Activated CD4-positive, alpha-beta memory T cell treated with anti-CD3 and anti-CD28 coated beads, Interleukin-2, amount 10 ng/mL, durations not matched to agents 7 days and 5 days (primary cell): ENCODE measurements around the gene WTAP. TPM values are rescaled to one million over a fixed set of nuclear protein-coding genes. Genes with fewer than 3 reads are reported as not detected.
"Not testable (repeated sequence)": the region's sequence is repeated elsewhere in the genome, so short reads cannot be mapped to it uniquely, and the experiment has no call there.

Experiments
- CTCF ChIA-PET: fragments of 350-600 bp; sonication (Branson Sonifier 250); formaldehyde crosslinking; loops from one replicate; lab custom pipeline; 2021; ENCODE audit warnings: antibody characterized with exemption, inconsistent platforms; lab: Charles Lee
- POLR2A ChIA-PET: fragments of 350-600 bp; sonication (Branson Sonifier 250); formaldehyde crosslinking; loops from one replicate; lab custom pipeline; 2021; ENCODE audit warnings: antibody characterized with exemption; lab: Charles Lee
- DNase-seq: peaks from one replicate; pipeline ENCODE4 v3.0.0-alpha.2; 2020
- H3K27ac Mint-ChIP-seq: one replicate; pipeline ENCODE4 v1.8.0; 2021; ENCODE audit warnings: mild to moderate bottlenecking, mixed read lengths
- H3K27me3 Mint-ChIP-seq: one replicate; pipeline ENCODE4 v1.8.0; 2021; ENCODE audit warnings: mixed read lengths
- H3K36me3 Mint-ChIP-seq: one replicate; pipeline ENCODE4 v1.8.0; 2021; ENCODE audit warnings: low read depth, mixed read lengths
- H3K4me1 Mint-ChIP-seq: one replicate; pipeline ENCODE4 v1.8.0; 2021; ENCODE audit warnings: mixed read lengths
- H3K4me3 Mint-ChIP-seq: one replicate; pipeline ENCODE4 v1.8.0; 2021; ENCODE audit warnings: mild to moderate bottlenecking, mixed read lengths
- H3K9me3 Mint-ChIP-seq: one replicate; pipeline ENCODE4 v1.8.0; 2021; ENCODE audit warnings: mixed read lengths
- total RNA-seq, 2 experiments: library from RNA; stranded (reverse); gene quantifications; one replicate each; pipeline ENCODE4 v1.2.3, GENCODE V29; 2021

The WTAP gene
- total RNA-seq, 2 experiments from 2014 or later = 124 TPM

DNA sequence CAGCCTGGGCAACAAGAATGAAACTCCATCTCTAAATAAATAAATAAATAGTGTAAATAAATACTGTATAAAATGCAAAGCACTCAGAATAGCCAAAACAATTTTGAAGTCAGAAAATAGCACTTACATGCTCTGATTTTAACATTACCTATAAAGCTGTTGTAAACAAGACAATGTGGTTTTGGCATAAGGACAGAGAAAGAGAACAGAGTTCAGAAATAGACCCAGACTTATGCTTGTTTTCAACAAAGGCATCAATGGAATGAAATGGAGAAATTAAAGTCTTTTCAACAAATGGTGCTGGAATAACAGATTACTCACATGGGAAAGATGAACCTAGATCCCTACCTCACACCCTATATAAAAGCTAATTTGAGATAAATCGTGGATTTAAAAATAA is 44.9 kb downstream of the WTAP start:
- CTCF ChIA-PET = no interaction called here
- H3K9me3 Mint-ChIP-seq = no peaks in the 10 kb centered on the region
- no peak overlapping the region for H3K27ac Mint-ChIP-seq
- POLR2A ChIA-PET = interaction anchor here (0.9 to 1.8 kb wide), 5 partner anchors 11 to 50 kb away, joined by 3 to 6 read pairs (median 4); partner anchors contain the start of gene ACAT2
- H3K4me3 Mint-ChIP-seq = no peak overlapping the region
- H3K4me1 Mint-ChIP-seq = peaks cover 2% of the 10 kb centered on the region
- no peaks in the 10 kb centered on the region for H3K27me3 Mint-ChIP-seq
- DNase-seq = no peak
- peaks cover 79% of the 10 kb centered on the region for H3K36me3 Mint-ChIP-seq

DNA sequence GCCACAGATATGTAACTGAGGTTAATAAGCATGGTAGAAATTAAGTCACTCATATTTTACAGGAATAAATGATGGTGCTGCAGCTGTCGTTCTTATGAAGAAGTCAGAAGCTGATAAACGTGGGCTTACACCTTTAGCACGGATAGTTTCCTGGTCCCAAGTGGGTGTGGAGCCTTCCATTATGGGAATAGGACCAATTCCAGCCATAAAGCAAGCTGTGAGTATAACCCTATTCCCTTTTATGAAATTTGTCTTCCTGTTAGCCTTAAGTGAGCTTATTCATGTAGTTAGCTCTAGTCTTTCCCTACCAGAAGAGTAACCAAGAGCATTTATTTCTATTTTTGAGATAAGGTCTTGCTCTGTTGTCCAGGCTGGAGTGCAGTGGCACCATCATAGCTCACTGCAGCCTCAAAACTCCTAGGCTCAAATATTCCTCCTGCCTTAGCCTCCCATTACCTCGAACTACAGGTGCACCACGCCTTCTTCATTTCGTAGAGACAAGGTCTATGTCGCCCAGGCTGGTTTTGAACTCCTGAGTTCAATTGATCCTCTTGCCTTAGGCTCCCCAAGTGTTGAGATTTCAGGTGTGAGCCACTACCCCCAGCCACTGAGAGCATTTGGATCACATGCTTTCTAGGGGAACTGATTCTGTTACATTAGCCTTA is 50.1 kb downstream of the WTAP start:
- no peaks in the 10 kb centered on the region for H3K27me3 Mint-ChIP-seq
- POLR2A ChIA-PET = interaction anchor here (0.8 kb wide), 1 partner anchor 24 kb away, joined by 4 read pairs; no protein-coding TSS in a partner anchor

DNA sequence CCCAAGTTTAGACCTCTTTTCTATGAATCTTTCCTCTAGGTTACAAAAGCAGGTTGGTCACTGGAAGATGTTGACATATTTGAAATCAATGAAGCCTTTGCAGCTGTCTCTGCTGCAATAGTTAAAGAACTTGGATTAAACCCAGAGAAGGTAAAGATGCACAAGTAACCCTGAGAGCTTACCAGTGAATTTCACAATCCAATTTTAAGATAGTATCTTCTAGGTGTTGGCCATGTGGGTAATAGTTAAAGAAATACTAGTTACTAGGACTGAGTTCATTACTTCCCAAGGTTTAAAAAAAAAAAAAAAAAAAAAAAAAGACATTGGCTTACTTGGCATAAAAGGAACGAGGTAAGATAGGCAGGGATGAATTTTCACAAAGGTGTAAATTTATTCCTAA is 50.8 kb downstream of the WTAP start:
- Mint-ChIP-seq H3K9me3 (no peaks in the 10 kb centered on the region), H3K4me3 (no peak overlapping the region), H3K27me3 (no peaks in the 10 kb centered on the region), H3K27ac (no peak overlapping the region), H3K36me3 (peaks cover 82% of the 10 kb centered on the region), H3K4me1 (peaks cover 17% of the 10 kb centered on the region)
- ChIA-PET POLR2A (interaction anchor here (2.8 kb wide), 1 partner anchor 12 kb away, joined by 15 read pairs; the partner anchor contains the start of genes MRPL18 and TCP1), CTCF (no interaction called here)
- DNase-seq = no peak

More for the DNA sequence above, 50.1 kb downstream of the WTAP start:
- H3K9me3 Mint-ChIP-seq = no peaks in the 10 kb centered on the region
- no peak for DNase-seq
- CTCF ChIA-PET = no interaction called here
- H3K27ac Mint-ChIP-seq = peak overlapping the region; percentile 16
- H3K4me1 Mint-ChIP-seq = peaks cover 10% of the 10 kb centered on the region
- no peak overlapping the region for H3K4me3 Mint-ChIP-seq
- H3K36me3 Mint-ChIP-seq = peaks cover 77% of the 10 kb centered on the region

DNA sequence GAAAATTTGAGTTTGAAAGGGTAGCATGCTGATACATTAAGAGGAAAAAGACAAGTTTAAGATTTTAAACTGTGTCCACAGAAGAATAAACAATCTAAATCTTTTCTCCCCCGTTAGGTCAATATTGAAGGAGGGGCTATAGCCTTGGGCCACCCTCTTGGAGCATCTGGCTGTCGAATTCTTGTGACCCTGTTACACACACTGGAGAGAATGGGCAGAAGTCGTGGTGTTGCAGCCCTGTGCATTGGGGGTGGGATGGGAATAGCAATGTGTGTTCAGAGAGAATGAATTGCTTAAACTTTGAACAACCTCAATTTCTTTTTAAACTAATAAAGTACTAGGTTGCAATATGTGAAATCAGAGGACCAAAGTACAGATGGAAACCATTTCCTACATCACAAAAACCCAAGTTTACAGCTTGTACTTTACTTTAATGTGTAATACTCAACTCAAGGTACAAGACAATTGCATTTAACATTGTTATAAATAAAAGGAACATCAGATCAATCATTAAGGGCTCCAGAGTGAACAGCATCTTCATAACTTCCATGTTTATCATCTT is 51.3 kb downstream of the WTAP start:
- Mint-ChIP-seq H3K4me3 (no peak overlapping the region), H3K27me3 (no peaks in the 10 kb centered on the region), H3K4me1 (peaks cover 17% of the 10 kb centered on the region), H3K36me3 (peaks cover 84% of the 10 kb centered on the region), H3K27ac (no peak overlapping the region), H3K9me3 (no peaks in the 10 kb centered on the region)
- no peak for DNase-seq
- ChIA-PET POLR2A (interaction anchor here (1.1 to 2.8 kb wide), 3 partner anchors 12 to 52 kb away, joined by 4 to 15 read pairs (median 4); partner anchors contain the start of genes ACAT2, MRPL18 and TCP1), CTCF (no interaction called here)

DNA sequence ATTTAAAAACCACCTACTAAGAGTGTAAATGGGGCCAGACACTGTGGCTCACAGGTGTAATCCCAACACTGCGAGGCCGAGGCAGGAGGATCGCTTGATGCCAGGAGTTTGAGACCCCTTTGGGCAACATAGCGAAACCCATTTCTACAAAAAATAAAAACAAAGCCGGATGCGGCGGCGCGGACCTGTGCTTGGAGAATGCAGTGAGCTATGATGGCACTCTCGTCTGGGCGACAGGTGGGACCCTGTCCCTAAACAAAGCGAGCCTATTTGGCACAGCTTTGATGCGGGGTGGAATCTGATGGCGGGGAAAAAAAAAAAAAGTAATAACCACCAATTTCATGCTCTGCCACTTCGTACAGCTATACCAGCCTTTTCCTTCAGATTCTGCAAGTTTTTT is 61.0 kb downstream of the WTAP start:
- peak overlapping the region; percentile 90 for H3K27ac Mint-ChIP-seq
- peaks cover 80% of the 10 kb centered on the region for H3K36me3 Mint-ChIP-seq

DNA sequence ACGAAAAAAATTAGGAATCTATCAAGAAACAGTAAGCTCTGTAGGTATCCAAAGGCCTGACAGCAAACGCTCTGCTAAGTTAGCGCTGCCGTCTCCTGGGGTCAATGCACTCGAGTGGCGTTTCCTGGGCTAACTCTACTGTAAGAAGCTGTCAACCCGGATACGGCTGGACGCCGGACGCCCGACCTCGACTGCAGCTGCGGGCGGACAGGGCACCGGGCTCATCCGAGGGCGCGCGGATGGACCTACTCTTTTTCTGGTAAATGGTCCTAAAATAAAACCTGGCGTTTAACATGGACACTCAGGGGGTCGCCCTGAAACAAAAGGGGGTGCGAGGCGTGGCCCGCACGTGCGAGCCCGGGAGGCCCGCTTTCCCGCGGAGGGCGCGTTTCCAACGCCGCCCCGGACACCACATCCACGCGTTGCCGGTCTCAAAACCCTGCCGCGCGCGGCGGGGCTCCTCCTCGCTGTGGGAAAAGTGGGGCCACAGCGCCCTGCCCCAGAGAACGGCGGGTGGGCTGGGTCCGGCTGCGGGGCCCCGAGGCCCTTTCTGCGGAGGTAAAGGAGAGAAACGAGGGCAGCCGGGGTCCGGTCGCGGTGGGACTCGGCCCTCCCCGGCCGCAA is 61.6 kb downstream of the WTAP start:
- H3K4me3 Mint-ChIP-seq = peak overlapping the region; percentile 100

More for the DNA sequence above, 61.0 kb downstream of the WTAP start:
- CTCF ChIA-PET = interaction anchor here (0.7 to 5.1 kb wide), 4 partner anchors 25 to 98 kb away, joined by 4 to 34 read pairs (median 8); partner anchors contain the start of genes ACAT2 and SOD2
- Mint-ChIP-seq H3K9me3 (no peaks in the 10 kb centered on the region), H3K4me3 (peak overlapping the region; percentile 100), H3K4me1 (peaks cover 56% of the 10 kb centered on the region), H3K27me3 (no peaks in the 10 kb centered on the region)
- POLR2A ChIA-PET = interaction anchor here (1.0 to 7.2 kb wide), 13 partner anchors 13 to 195 kb away, joined by 3 to 195 read pairs (median 7); partner anchors contain the start of genes ACAT2, IGF2R, SOD2 and WTAP
- DNase-seq = peak; percentile 45

DNA sequence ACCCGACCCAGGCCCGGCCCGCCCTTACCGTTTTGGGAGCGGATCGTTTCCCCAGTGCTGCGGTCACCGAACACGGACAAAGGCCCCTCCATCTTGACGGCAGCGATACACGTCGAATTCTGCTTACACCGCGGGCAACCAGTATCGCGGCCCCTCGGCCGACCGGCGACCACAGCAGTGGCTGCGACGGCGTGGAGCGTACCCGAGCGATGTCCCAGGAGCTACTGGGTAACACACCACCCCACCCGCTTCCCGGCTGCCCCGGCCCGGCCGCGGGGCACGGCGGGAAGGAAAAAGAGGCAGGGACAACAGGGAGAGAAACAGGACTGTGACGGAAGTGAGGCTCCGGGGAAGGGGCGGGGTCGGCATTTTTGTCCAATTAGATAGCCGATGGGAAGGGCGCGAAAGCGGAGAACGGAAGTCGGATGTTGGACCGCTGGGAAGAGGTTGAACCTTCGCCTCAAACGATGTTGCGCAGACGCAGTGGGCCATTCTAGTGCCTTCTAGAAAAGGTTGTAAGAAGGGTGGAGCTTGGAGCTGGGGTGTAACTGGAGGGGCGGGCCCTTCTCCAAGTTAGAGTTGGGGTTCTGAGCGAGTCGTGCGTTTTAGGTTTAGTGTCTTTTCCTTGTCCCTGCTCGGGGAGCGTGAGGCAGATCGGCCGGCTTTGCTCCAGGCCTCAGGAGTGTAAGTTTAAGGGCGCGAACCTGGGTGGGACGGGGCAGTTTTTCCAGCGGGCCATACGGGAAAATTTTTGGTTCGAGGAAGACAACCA is 62.3 kb downstream of the WTAP start, which contains the start of gene TCP1:
Gene TCP1, minus strand, starts transcription at position 226 of the 772 bp plus-strand sequence. Its CDS starts 134 bp downstream, at position 92.
- peak; percentile 99 for DNase-seq

More for the DNA sequence above, 61.6 kb downstream of the WTAP start:
- H3K9me3 Mint-ChIP-seq = no peaks in the 10 kb centered on the region
- no peaks in the 10 kb centered on the region for H3K27me3 Mint-ChIP-seq
- peaks cover 78% of the 10 kb centered on the region for H3K36me3 Mint-ChIP-seq
- ChIA-PET CTCF (interaction anchor here (0.7 to 5.1 kb wide), 5 partner anchors 25 to 98 kb away, joined by 4 to 34 read pairs (median 8); partner anchors contain the start of genes ACAT2 and SOD2), POLR2A (interaction anchor here (1.0 to 7.2 kb wide), 16 partner anchors 9 to 194 kb away, joined by 3 to 195 read pairs (median 8); partner anchors contain the start of genes ACAT2, IGF2R, SOD2 and WTAP)
- peak; percentile 45 for DNase-seq
- peaks cover 61% of the 10 kb centered on the region for H3K4me1 Mint-ChIP-seq
- peak overlapping the region; percentile 98 for H3K27ac Mint-ChIP-seq

DNA sequence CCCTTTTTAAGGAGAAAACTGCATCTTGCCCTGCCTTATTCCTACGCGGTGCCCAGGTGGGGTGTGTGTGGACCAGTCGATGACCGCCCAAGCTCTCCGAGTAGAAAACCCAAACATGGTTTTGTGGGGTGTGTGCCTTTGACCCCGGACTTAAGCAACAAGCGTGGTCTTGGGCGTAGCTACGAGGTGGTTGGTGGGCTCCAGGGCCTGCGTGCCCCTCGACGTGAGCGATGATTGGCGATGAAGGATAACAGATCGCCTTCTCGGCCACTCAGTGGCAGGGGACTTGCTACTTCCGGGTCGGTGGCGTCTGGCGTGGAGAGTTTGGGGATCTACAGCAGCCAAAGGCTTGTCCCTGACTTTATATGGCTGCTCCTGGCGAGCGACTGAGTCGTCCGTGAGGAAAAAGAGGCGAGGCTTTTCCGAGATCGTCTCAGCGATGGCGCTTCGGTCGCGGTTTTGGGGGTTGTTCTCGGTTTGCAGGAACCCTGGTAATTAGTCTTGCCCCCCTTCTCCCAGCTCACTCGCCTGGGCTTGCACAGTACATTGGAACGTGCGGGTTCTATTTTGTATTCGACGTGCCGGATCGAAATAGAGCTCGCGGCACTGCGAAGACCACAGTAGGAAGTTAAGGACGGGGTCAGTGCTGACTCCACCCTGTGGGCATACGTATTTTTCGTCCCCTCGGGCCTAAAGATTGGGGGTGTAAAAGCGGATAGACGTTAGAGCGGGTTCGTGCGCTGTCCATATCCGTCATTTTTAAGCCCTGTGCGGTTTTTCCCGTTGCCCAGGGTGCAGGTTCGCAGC is 63.0 kb downstream of the WTAP start, which contains the start of gene MRPL18:
Gene MRPL18, plus strand, starts transcription at position 319 of the 807 bp plus-strand sequence. Its CDS starts 121 bp downstream, at position 440.
- Mint-ChIP-seq H3K4me1 (peaks cover 57% of the 10 kb centered on the region), H3K9me3 (no peaks in the 10 kb centered on the region)

More for the DNA sequence above, 62.3 kb downstream of the WTAP start, which contains the start of gene TCP1:
- peaks cover 64% of the 10 kb centered on the region for H3K4me1 Mint-ChIP-seq
- no peaks in the 10 kb centered on the region for H3K27me3 Mint-ChIP-seq
- no peaks in the 10 kb centered on the region for H3K9me3 Mint-ChIP-seq
- peak within 1 kb of the TSS; percentile 98 for H3K27ac Mint-ChIP-seq
- H3K36me3 Mint-ChIP-seq = peaks cover 81% of the 10 kb centered on the region
- ChIA-PET CTCF (interaction anchor here (0.8 to 5.1 kb wide), 12 partner anchors 26 to 680 kb away, joined by 3 to 34 read pairs (median 5); partner anchors contain the start of genes ACAT2, SOD2 and WTAP), POLR2A (interaction anchor here (0.6 to 7.2 kb wide), 29 partner anchors 9 to 750 kb away, joined by 3 to 195 read pairs (median 5); partner anchors contain the start of genes ACAT2, IGF2R, SOD2 and TAGAP)
- peak within 1 kb of the TSS; percentile 100 for H3K4me3 Mint-ChIP-seq

DNA sequence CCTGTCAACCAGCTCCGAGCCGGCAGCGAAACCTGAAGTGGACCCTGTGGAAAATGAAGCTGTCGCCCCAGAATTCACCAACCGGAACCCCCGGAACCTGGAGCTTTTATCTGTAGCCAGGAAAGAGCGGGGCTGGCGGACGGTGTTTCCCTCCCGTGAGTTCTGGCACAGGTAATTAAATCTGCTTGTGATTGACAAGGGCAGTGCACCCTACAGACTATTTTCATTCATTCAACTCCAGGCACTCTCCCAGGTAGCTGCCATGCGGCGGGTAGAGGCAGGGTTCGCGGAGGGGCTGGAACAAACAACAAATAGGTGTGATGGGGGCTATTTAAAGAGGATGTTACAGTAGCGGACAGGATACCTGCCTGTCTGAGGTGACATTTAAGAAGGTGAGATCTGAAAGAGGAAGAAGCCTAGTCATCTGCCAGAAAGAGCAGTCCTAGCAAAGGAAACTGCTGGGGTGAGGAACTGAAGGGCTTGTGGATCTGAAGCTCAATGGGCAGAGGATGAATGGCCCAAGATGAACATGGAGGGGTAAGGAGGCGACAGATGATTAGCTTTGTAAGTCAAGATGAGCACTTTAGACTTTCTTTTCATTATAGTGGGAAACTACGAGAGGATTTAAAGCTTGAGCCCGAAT is 63.8 kb downstream of the WTAP start:
- Mint-ChIP-seq H3K27me3 (no peaks in the 10 kb centered on the region), H3K9me3 (no peaks in the 10 kb centered on the region), H3K4me3 (peak overlapping the region; percentile 100), H3K27ac (peak overlapping the region; percentile 98), H3K4me1 (peaks cover 51% of the 10 kb centered on the region), H3K36me3 (peaks cover 70% of the 10 kb centered on the region)
- DNase-seq = no peak
- ChIA-PET POLR2A (interaction anchor here (0.8 to 7.2 kb wide), 20 partner anchors 12 to 728 kb away, joined by 3 to 195 read pairs (median 6); partner anchors contain the start of genes ACAT2, IGF2R, SOD2 and WTAP), CTCF (interaction anchor here (0.8 to 5.1 kb wide), 9 partner anchors 8 to 681 kb away, joined by 3 to 34 read pairs (median 4); partner anchors contain the start of genes SOD2 and WTAP)

More for the DNA sequence above, 63.0 kb downstream of the WTAP start, which contains the start of gene MRPL18:
- ChIA-PET POLR2A (interaction anchor here (0.9 to 7.2 kb wide), 27 partner anchors 8 to 751 kb away, joined by 3 to 195 read pairs (median 5); partner anchors contain the start of genes ACAT2, IGF2R, SOD2 and WTAP), CTCF (interaction anchor here (0.8 to 5.1 kb wide), 14 partner anchors 9 to 680 kb away, joined by 3 to 34 read pairs (median 4); partner anchors contain the start of genes ACAT2, SOD2 and WTAP)
- Mint-ChIP-seq H3K27ac (peak within 1 kb of the TSS; percentile 98), H3K36me3 (peaks cover 77% of the 10 kb centered on the region), H3K4me3 (peak within 1 kb of the TSS; percentile 100), H3K27me3 (no peaks in the 10 kb centered on the region)
- peak; percentile 92 for DNase-seq

DNA sequence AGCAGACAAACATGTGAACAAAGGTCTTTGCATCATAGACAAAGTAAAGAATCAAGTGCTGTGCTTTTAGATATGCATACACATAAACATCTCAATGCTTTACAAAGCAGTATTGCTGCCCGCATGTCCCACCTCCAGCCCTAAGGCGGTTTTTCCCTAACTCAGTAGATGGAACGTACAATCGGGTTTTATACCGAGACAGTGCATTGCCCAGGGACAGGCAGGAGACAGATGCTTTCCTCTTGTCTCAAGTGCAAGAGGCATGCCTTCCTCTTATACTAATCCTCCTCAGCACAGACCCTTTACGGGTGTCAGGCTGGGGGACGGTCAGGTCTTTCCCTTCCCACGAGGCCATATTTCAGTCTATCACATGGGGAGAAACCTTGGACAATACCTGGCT is 67.7 kb downstream of the WTAP start:
- H3K27ac Mint-ChIP-seq, POLR2A ChIA-PET, DNase-seq, H3K9me3 Mint-ChIP-seq, H3K4me3 Mint-ChIP-seq, H3K27me3 Mint-ChIP-seq: not testable (repeated sequence)
- peaks cover 45% of the 10 kb centered on the region for H3K4me1 Mint-ChIP-seq
- CTCF ChIA-PET = interaction anchor here (1.0 kb wide), 1 partner anchor 58 kb away, joined by 3 read pairs; no protein-coding TSS in a partner anchor
- peaks cover 70% of the 10 kb centered on the region for H3K36me3 Mint-ChIP-seq
